Measurements from ENCODE around the gene VAV3. TPM values are rescaled to one million over a fixed set of nuclear protein-coding genes. Genes with fewer than 3 reads are reported as not detected.

VAV3 gene
- total RNA-seq, 1 experiment from 2014 or later: 0.57 TPM

DNA sequence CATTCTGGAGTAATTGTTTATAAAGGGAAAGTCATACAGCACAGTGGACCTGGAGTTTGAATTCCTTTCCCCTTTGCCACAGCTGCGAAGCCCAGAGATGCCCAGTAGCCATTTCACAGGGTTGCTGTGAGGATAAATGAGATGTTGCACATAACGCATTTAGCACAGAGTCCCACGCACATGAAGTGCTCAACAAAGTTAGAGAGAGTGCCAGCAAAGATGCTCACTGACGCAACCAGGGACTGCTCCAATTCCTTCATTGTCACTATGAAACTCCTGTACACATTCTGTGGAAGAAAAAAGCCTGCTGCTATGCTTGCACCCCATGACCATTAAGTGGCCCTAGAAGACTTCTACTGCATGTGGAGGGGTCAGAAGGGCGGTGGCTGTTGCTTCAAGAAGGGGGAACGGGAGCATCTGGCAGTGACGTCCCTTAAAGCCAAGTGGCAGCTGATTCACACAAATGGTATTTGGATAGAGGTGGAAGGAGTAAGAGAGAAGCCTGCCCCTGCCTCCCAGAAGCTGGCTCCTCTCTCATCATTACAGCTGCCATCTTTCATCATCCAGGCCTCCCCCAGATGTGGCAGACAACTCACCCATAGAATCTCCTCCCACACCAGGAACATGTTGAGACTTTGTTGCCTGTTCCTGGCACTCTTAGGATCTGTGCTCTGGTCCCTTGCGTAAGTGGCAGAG, 26.5 kb upstream of the VAV3 start:
- CTCF ChIA-PET: no interaction called here
- intact Hi-C loops (cut with micrococcal nuclease; ENCODE audit: unreplicated experiment): loop anchor here (10.0 kb wide), 1 partner anchor 217 kb away; no protein-coding TSS in a partner anchor
- no peaks in the 10 kb centered on the region for H3K27me3 Mint-ChIP-seq (ENCODE audit: insufficient read depth, unreplicated experiment)
- Histone ChIP-seq H3K36me3 (ENCODE audit: control insufficient read depth, insufficient read depth, low read length) (no peaks in the 10 kb centered on the region), H3K4me3 (ENCODE audit: low read depth, low read length) (no peak overlapping the region), H3K27me3 (replicated peaks; ENCODE audit: control insufficient read depth, insufficient read depth, low read length) (no peaks in the 10 kb centered on the region), H3K4me1 (no peaks in the 10 kb centered on the region), H3K9me3 (no peaks in the 10 kb centered on the region)
- no peaks in the 10 kb centered on the region for H3K36me3 Mint-ChIP-seq (ENCODE audit: insufficient read depth, unreplicated experiment)
- BruUV-seq (replicated peaks): no TSS peak
- H3K27ac Mint-ChIP-seq (ENCODE audit: unreplicated experiment): no peak overlapping the region
- H3K4me3 Mint-ChIP-seq (ENCODE audit: unreplicated experiment): no peak overlapping the region
- no peak for DNase-seq
- no peaks in the 10 kb centered on the region for H3K4me1 Mint-ChIP-seq (ENCODE audit: low read depth, unreplicated experiment)
- H3K9me3 Mint-ChIP-seq (ENCODE audit: unreplicated experiment): no peaks in the 10 kb centered on the region
- POLR2A ChIA-PET: no interaction called here
- TF ChIP-seq, protein P1, sequence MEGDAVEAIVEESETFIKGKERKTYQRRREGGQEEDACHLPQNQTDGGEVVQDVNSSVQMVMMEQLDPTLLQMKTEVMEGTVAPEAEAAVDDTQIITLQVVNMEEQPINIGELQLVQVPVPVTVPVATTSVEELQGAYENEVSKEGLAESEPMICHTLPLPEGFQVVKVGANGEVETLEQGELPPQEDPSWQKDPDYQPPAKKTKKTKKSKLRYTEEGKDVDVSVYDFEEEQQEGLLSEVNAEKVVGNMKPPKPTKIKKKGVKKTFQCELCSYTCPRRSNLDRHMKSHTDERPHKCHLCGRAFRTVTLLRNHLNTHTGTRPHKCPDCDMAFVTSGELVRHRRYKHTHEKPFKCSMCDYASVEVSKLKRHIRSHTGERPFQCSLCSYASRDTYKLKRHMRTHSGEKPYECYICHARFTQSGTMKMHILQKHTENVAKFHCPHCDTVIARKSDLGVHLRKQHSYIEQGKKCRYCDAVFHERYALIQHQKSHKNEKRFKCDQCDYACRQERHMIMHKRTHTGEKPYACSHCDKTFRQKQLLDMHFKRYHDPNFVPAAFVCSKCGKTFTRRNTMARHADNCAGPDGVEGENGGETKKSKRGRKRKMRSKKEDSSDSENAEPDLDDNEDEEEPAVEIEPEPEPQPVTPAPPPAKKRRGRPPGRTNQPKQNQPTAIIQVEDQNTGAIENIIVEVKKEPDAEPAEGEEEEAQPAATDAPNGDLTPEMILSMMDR (IDR thresholded peaks at IDR 0.05; ENCODE audit: insufficient read depth in 1 of 2, low read depth in 1 of 2, low read length in 1 of 2, severe bottlenecking in 1 of 2, unreplicated experiment in 1 of 2): no peak

GRCh38 chr1:107990606-107991005, 25.6 kb upstream of the VAV3 start:
- Mint-ChIP-seq H3K4me1 (ENCODE audit: low read depth, unreplicated experiment) (no peaks in the 10 kb centered on the region), H3K36me3 (ENCODE audit: insufficient read depth, unreplicated experiment) (no peaks in the 10 kb centered on the region), H3K27me3 (ENCODE audit: insufficient read depth, unreplicated experiment) (no peaks in the 10 kb centered on the region), H3K4me3 (ENCODE audit: unreplicated experiment) (no peak overlapping the region), H3K9me3 (ENCODE audit: unreplicated experiment) (no peaks in the 10 kb centered on the region), H3K27ac (ENCODE audit: unreplicated experiment) (no peak overlapping the region)
- no peak overlapping the region for H3K4me3 ChIP-seq (ENCODE audit: low read depth, low read length)
- DNase-seq: no peak
- H3K9me3 ChIP-seq: no peaks in the 10 kb centered on the region
- no peaks in the 10 kb centered on the region for H3K36me3 ChIP-seq (ENCODE audit: control insufficient read depth, insufficient read depth, low read length)
- no TSS peak for BruUV-seq (replicated peaks)
- CTCF ChIA-PET: no interaction called here
- POLR2A ChIA-PET: no interaction called here
- TF ChIP-seq, protein P1 (IDR thresholded peaks at IDR 0.05; ENCODE audit: insufficient read depth in 1 of 2, low read depth in 1 of 2, low read length in 1 of 2, severe bottlenecking in 1 of 2, unreplicated experiment in 1 of 2): no peak
- H3K27me3 ChIP-seq (replicated peaks; ENCODE audit: control insufficient read depth, insufficient read depth, low read length): no peaks in the 10 kb centered on the region
- H3K4me1 ChIP-seq: no peaks in the 10 kb centered on the region
- intact Hi-C loops (cut with micrococcal nuclease; ENCODE audit: unreplicated experiment): loop anchor here (10.0 kb wide), 1 partner anchor 216 kb away; no protein-coding TSS in a partner anchor

DNA sequence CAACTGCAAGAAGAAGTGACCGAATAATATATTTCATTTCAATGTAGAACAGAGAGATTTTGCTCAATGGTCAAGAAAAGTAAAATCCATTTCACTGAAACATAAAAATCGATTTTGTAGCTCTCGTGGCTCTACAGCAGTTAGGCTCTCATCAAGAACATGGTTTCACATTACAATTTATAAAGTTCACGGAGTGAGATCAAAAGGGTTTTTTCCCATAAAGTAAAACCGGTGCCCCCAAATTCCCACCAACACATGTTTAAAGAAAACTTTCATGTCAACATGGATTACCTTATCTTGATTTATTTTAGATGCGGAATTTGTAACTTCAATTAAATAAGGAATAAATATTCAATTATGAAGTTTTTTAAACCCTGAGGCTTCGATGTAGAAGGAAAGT, 16.3 kb upstream of the VAV3 start:
- intact Hi-C loops (cut with micrococcal nuclease; ENCODE audit: unreplicated experiment): no loop called here
- DNase-seq: no peak
- H3K36me3 ChIP-seq (ENCODE audit: control insufficient read depth, insufficient read depth, low read length): no peaks in the 10 kb centered on the region
- no TSS peak for BruUV-seq (replicated peaks)
- POLR2A ChIA-PET: no interaction called here
- Mint-ChIP-seq H3K9me3 (ENCODE audit: unreplicated experiment) (no peaks in the 10 kb centered on the region), H3K4me3 (ENCODE audit: unreplicated experiment) (no peak overlapping the region), H3K4me1 (ENCODE audit: low read depth, unreplicated experiment) (no peaks in the 10 kb centered on the region), H3K36me3 (ENCODE audit: insufficient read depth, unreplicated experiment) (no peaks in the 10 kb centered on the region), H3K27me3 (ENCODE audit: insufficient read depth, unreplicated experiment) (peaks cover 10% of the 10 kb centered on the region), H3K27ac (ENCODE audit: unreplicated experiment) (no peak overlapping the region)
- H3K4me1 ChIP-seq: no peaks in the 10 kb centered on the region
- CTCF ChIA-PET: no interaction called here
- H3K27me3 ChIP-seq (replicated peaks; ENCODE audit: control insufficient read depth, insufficient read depth, low read length): no peaks in the 10 kb centered on the region; the same call in 1 of the 2 replicates
- TF ChIP-seq, protein P1 (IDR thresholded peaks at IDR 0.05; ENCODE audit: insufficient read depth in 1 of 2, low read depth in 1 of 2, low read length in 1 of 2, severe bottlenecking in 1 of 2, unreplicated experiment in 1 of 2): no peak
- H3K4me3 ChIP-seq (ENCODE audit: low read depth, low read length): no peak overlapping the region
- no peaks in the 10 kb centered on the region for H3K9me3 ChIP-seq

Measured in Caco-2 (cell line).